K562 (cell line): ENCODE results near the gene PRR16. TPM values are rescaled to one million over a fixed set of nuclear protein-coding genes. Genes with fewer than 3 reads are reported as not detected.

Experiments used
- ATAC-seq: fragments of 200-7000 bp; cut with Tn5 transposase; 3 replicates; pipeline ENCODE4 v1.9.1; 2020; ENCODE audit warnings: moderate library complexity
- BruUV-seq: library from RNA; stranded (reverse); fragments of 400-500 nt; replicated peaks from 2 replicates; lab custom pipeline; 2021; lab: Mats Ljungman, UMichigan
- CTCF ChIA-PET: fragments of 300-600 bp; formaldehyde crosslinking; extraction: SDS; loops from one replicate; lab custom pipeline; 2021; ENCODE audit warnings: low intra/inter-chr PET ratio; lab: Yijun Ruan, JAX
- POLR2A ChIA-PET: fragments of 300-600, 350-650 bp; sonication (Branson Sonifier 250); formaldehyde crosslinking; extraction: SDS; loops from one replicate; lab custom pipeline; 2021; ENCODE audit warnings: antibody characterized with exemption, inconsistent platforms; lab: Yijun Ruan, JAX
- DNase-seq, 4 experiments: peaks; one replicate each; pipeline versions ENCODE4 v3.0.0 to v3.0.0-alpha.2; 2011 to 2018; ENCODE audit warnings: low spot score in 3 of 4, mixed read lengths in 3 of 4; ENCODE audit errors: extremely low read depth in 1 of 4
- FAIRE-seq: peaks from 2 replicates; lab custom pipeline; 2011; peaks lifted over from hg19 to GRCh38; lab: Jason Lieb, UNC
- H2AFZ ChIP-seq: 2 replicates; pipeline ENCODE4 v1.6.0; 2011; ENCODE audit warnings: low read depth, low read length, control low read depth, inconsistent platforms
- H3K27ac ChIP-seq: fragments of 200-600 bp; 3 replicates; pipeline ENCODE4 v1.8.0; 2011; ENCODE audit warnings: low read depth, mild to moderate bottlenecking, control low read depth, inconsistent platforms, low read length, moderate library complexity, mixed read lengths; ENCODE audit errors: extremely low read depth
- H3K27me3 ChIP-seq, 2 experiments: fragments of 300-600 bp in 1 of 2; 2 replicates in 1 of 2; 3 replicates in 1 of 2; pipeline versions ENCODE4 v1.6.0 to v1.8.0; 2011; ENCODE audit warnings: inconsistent platforms in 2 of 2, low read length in 2 of 2, mild to moderate bottlenecking in 1 of 2, mixed read lengths in 1 of 2, moderate library complexity in 1 of 2; ENCODE audit not compliant: control insufficient read depth in 2 of 2, insufficient read depth in 2 of 2
- H3K36me3 ChIP-seq: fragments of 300-600 bp; 3 replicates; pipeline ENCODE4 v1.8.0; 2011; ENCODE audit warnings: mild to moderate bottlenecking, low read length, inconsistent platforms; ENCODE audit not compliant: control insufficient read depth, insufficient read depth
- H3K4me1 ChIP-seq, 2 experiments: fragments of 200-600 bp in 1 of 2; replicated peaks in 1 of 2; 2 replicates in 1 of 2; 3 replicates in 1 of 2; pipeline versions ENCODE4 v1.5.1 to v1.8.0; 2011; ENCODE audit warnings: inconsistent platforms in 2 of 2, low read length in 2 of 2, mild to moderate bottlenecking in 1 of 2, mixed read lengths in 1 of 2, moderate library complexity in 1 of 2; ENCODE audit not compliant: control insufficient read depth in 2 of 2, insufficient read depth in 2 of 2
- H3K4me2 ChIP-seq: 2 replicates; pipeline ENCODE4 v1.6.1; 2011; ENCODE audit warnings: low read length, control low read depth, inconsistent platforms, mixed read lengths; ENCODE audit not compliant: insufficient read depth
- H3K4me3 ChIP-seq: fragments of 200-600 bp; sonication (generic), shearing (Covaris generic); 2 replicates; pipeline ENCODE4 v1.5.1; 2016; ENCODE audit warnings: control low read depth, inconsistent platforms
- H3K79me2 ChIP-seq: fragments of 200-600 bp; 3 replicates; pipeline ENCODE4 v1.8.0; 2011; ENCODE audit warnings: low read length, inconsistent platforms; ENCODE audit not compliant: control insufficient read depth, insufficient read depth
- H3K9ac ChIP-seq, 2 experiments: 2 replicates each; pipeline versions ENCODE4 v1.6.0 to v1.6.1; 2011; ENCODE audit warnings: low read depth in 2 of 2, low read length in 2 of 2, control low read depth in 1 of 2, inconsistent platforms in 1 of 2, mild to moderate bottlenecking in 1 of 2, mixed read lengths in 1 of 2; ENCODE audit not compliant: insufficient read depth in 1 of 2
- H3K9me1 ChIP-seq: one replicate; pipeline ENCODE4 v1.6.0; 2011; ENCODE audit warnings: inconsistent platforms, mild to moderate bottlenecking, low read length, moderate library complexity; ENCODE audit not compliant: control insufficient read depth, insufficient read depth
- H3K9me3 ChIP-seq: replicated peaks from 2 replicates; pipeline ENCODE4 v1.5.1; 2011; ENCODE audit warnings: low read depth, low read length, inconsistent platforms; ENCODE audit not compliant: control insufficient read depth, insufficient read depth
- H4K20me1 ChIP-seq: replicated peaks from 2 replicates; pipeline ENCODE4 v1.6.1; 2011; ENCODE audit warnings: low read length, inconsistent platforms, mixed read lengths; ENCODE audit not compliant: control insufficient read depth, insufficient read depth
- ATF7 ChIP-seq: fragments of 450-650 bp; IDR thresholded peaks from 2 replicates; pipeline ENCODE4 v1.7.1; 2014; ENCODE audit warnings: mild to moderate bottlenecking, moderate library complexity
- CHD2 ChIP-seq: IDR thresholded peaks from 2 replicates; pipeline ENCODE4 v1.6.1; 2011; ENCODE audit warnings: low read depth, low read length
- EGR1 ChIP-seq: fragments of 450-650 bp; conservative IDR thresholded peaks from 2 replicates; pipeline ENCODE4 v1.6.1; 2017; ENCODE audit warnings: mild to moderate bottlenecking
- ESRRB ChIP-seq: fragments of 250-450 bp; sonication (Bioruptor Pico); IDR thresholded peaks from 2 replicates; pipeline ENCODE4 v1.5.0; 2020; ENCODE audit warnings: mild to moderate bottlenecking, moderate library complexity, borderline replicate concordance
- KAT8 ChIP-seq: fragments of 450-650 bp; IDR thresholded peaks from 2 replicates; pipeline ENCODE4 v1.6.1; 2016; ENCODE audit warnings: low read depth, mild to moderate bottlenecking
- MXI1 ChIP-seq: IDR thresholded peaks from 2 replicates; pipeline ENCODE4 v1.6.1; 2011; ENCODE audit warnings: low read depth, mild to moderate bottlenecking, improper control_type of control experiment, low read length
- POLR2B ChIP-seq: fragments of 450-650 bp; IDR thresholded peaks from 2 replicates; pipeline ENCODE4 v1.6.1; 2018; ENCODE audit warnings: low read depth; ENCODE audit not compliant: partially characterized antibody
- RBM17 ChIP-seq: fragments of 200-400 bp; formaldehyde crosslinking; IDR thresholded peaks from 2 replicates; pipeline ENCODE4 v1.6.1; 2017; ENCODE audit warnings: low read depth, mild to moderate bottlenecking, low read length, borderline replicate concordance
- RBM39 ChIP-seq: fragments of 200-400 bp; formaldehyde crosslinking; optimal IDR thresholded peaks from 2 replicates; pipeline ENCODE3; 2018; ENCODE audit warnings: low read depth, low read length
- SAFB2 ChIP-seq: fragments of 200-400 bp; formaldehyde crosslinking; IDR thresholded peaks from 2 replicates; pipeline ENCODE4 v1.6.1; 2018; ENCODE audit warnings: borderline replicate concordance, low read length, low read depth, moderate library complexity; ENCODE audit not compliant: severe bottlenecking
- STAG1 ChIP-seq: sonication (generic); formaldehyde crosslinking; IDR thresholded peaks from 2 replicates; pipeline ENCODE4 v1.5.0; 2020; ENCODE audit warnings: missing genetic modification reagents, borderline replicate concordance
- TAL1 ChIP-seq: fragments of 450-650 bp; IDR thresholded peaks from 2 replicates; pipeline ENCODE4 v1.6.1; 2016; ENCODE audit warnings: mild to moderate bottlenecking
- WGBS: fragments of 100-300 bp; shearing (Covaris generic); methylation state at CpG from one replicate; pipeline ENCODE4 v1.1.6; 2016; ENCODE audit warnings: low coverage, mixed read lengths; ENCODE audit not compliant: insufficient coverage; ENCODE audit errors: missing lambda C conversion rate; 5-methylcytosine and 5-hydroxymethylcytosine counted together
- in situ Hi-C: fragments of 300-500 bp; cut with MboI; formaldehyde crosslinking; loops from 4 replicates; pipeline ENCODE4 v1.15.0; 2018; ENCODE audit warnings: inconsistent platforms, mixed read lengths
- intact Hi-C: fragments of 100-400 bp; cut with micrococcal nuclease; formaldehyde crosslinking; loops from 2 replicates; pipeline ENCODE4 v1.14.2; 2022
- polyA plus RNA-seq, 8 experiments: library from polyadenylated mRNA; depleted of rRNA in 4 of 8; stranded (reverse) in 5 of 8; unstranded in 3 of 8; fragments of >200 nt; fragmentation: Nextera tagmentation in 2 of 8; fragmentation: Illumina TruSeq in 1 of 8; extraction: Ambion mirVana in 2 of 8; extraction: Trizol in 1 of 8; gene quantifications; 2 replicates each; pipeline versions ENCODE4 v1.2.1 to v1.2.3, GENCODE V29; 2011 to 2014; ENCODE audit warnings: inconsistent platforms in 1 of 8, missing spikeins in 1 of 8
- total RNA-seq, 7 experiments: library from RNA; depleted of rRNA in 6 of 7; stranded (reverse); fragments of >200 nt in 6 of 7; fragmentation: Illumina TruSeq in 2 of 7; extraction: Trizol in 2 of 7; gene quantifications; 2 replicates each; pipeline versions ENCODE4 v1.2.1 to v1.2.3, GENCODE V29; 2011 to 2021; ENCODE audit warnings: low replicate concordance in 1 of 7

PRR16 gene
- total and polyA plus RNA-seq, 9 of the 15 experiments (the other 6 are each of a cell fraction or from before 2014, with no cell fraction given), result 0.61 to 10.1 (median 3.3) TPM

DNA sequence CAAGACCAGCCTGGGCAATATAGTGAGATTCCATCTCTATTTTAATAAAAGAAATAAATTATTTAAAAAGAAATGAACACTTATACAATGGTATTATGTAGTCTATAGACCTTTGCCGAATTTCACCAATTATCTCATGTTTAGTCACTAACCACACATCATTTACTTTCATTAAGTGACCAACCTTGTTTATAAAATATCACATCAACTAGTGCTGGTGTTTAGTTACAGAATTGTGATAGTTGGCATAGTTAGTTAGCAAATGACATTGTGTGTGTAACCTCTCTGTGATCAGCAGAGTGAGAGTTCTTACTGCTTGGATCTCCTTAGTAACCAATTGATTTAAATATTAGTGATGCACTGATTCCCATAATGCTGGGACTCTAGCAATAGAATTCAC, 71.8 kb downstream of the PRR16 start:
- H3K9me1 ChIP-seq, result no peaks in the 10 kb centered on the region
- FAIRE-seq (no peak), DNase-seq (no peak), ATAC-seq (no peak)
- no peak overlapping the region for H3K4me3 ChIP-seq
- intact Hi-C loops (no loop called here), in situ Hi-C loops (no loop called here)
- TF ChIP-seq EGR1, result no peak
- no peak for TF ChIP-seq SAFB2
- TF ChIP-seq ESRRB (CRISPR knock-in tag), result no peak
- no peak for TF ChIP-seq RBM39
- TF ChIP-seq RBM17, result no peak
- no peak overlapping the region for H2AFZ ChIP-seq
- WGBS, result 39% methylated on average over 1 of the region's 1 CpG
- POLR2A ChIA-PET, result no interaction called here
- BruUV-seq, result no TSS peak
- no peak overlapping the region for H3K27ac ChIP-seq
- H3K4me2 ChIP-seq, result no peak overlapping the region
- no peaks in the 10 kb centered on the region; the same call in 2 of the 3 replicates for H3K79me2 ChIP-seq
- no peaks in the 10 kb centered on the region for H3K36me3 ChIP-seq
- no peaks in the 10 kb centered on the region; a peak in 1 of 5 replicates for H3K4me1 ChIP-seq
- H3K9ac ChIP-seq, result no peak overlapping the region
- H3K27me3 ChIP-seq, result no peaks in the 10 kb centered on the region
- CTCF ChIA-PET, result no interaction called here
- no peaks in the 10 kb centered on the region for H3K9me3 ChIP-seq
- H4K20me1 ChIP-seq, result no peaks in the 10 kb centered on the region

DNA sequence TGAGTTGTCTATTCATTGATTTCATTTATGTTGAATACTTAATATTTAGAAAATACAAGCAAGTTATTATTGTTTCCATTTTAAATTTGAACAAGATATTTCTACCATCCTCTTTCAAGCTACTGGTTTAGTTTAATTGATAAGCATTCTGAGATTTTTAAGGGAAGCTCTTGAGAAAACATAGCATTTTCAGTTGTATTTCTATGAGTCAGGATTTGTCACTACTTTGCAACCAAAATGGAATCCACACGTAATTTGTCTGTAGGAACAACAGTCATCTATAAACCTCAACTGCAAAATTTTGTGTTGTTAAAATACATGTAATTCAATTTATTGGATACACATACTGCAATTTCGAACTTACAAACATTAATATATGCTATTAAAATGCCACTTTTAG, 74.0 kb downstream of the PRR16 start:
- H3K9ac ChIP-seq, result no peak overlapping the region
- BruUV-seq, result no TSS peak
- TF ChIP-seq MXI1 (no peak), ATF7 (no peak), TAL1 (no peak), KAT8 (no peak), POLR2B (no peak), STAG1 (no peak), CHD2 (no peak)
- TF ChIP-seq, all 486 proteins: peak for 0
- ChIA-PET CTCF (no interaction called here), POLR2A (no interaction called here)
- no peak overlapping the region for H3K4me2 ChIP-seq
- no peaks in the 10 kb centered on the region for H3K27me3 ChIP-seq
- ATAC-seq, result no peak
- no peak for FAIRE-seq
- no peaks in the 10 kb centered on the region for H4K20me1 ChIP-seq
- in situ Hi-C loops, result no loop called here
- no peaks in the 10 kb centered on the region for H3K36me3 ChIP-seq
- no peaks in the 10 kb centered on the region for H3K4me1 ChIP-seq
- no peaks in the 10 kb centered on the region for H3K9me3 ChIP-seq
- no peak for DNase-seq
- intact Hi-C loops, result no loop called here
- WGBS, result 18% methylated on average over 2 of the region's 2 CpGs
- H3K9me1 ChIP-seq, result no peaks in the 10 kb centered on the region
- H2AFZ ChIP-seq, result no peak overlapping the region
- H3K27ac ChIP-seq, result no peak overlapping the region
- H3K4me3 ChIP-seq, result no peak overlapping the region
- H3K79me2 ChIP-seq, result no peaks in the 10 kb centered on the region; the same call in 2 of the 3 replicates
